Measurements from ENCODE around the gene NEURL1. TPM values are rescaled to one million over a fixed set of nuclear protein-coding genes. Genes with fewer than 3 reads are reported as not detected.

The NEURL1 gene
- total and polyA plus RNA-seq, 2 donors (not counting 3 experiments of a cell fraction or from before 2014, with no cell fraction given), result 0.06 to 0.22 TPM

DNA sequence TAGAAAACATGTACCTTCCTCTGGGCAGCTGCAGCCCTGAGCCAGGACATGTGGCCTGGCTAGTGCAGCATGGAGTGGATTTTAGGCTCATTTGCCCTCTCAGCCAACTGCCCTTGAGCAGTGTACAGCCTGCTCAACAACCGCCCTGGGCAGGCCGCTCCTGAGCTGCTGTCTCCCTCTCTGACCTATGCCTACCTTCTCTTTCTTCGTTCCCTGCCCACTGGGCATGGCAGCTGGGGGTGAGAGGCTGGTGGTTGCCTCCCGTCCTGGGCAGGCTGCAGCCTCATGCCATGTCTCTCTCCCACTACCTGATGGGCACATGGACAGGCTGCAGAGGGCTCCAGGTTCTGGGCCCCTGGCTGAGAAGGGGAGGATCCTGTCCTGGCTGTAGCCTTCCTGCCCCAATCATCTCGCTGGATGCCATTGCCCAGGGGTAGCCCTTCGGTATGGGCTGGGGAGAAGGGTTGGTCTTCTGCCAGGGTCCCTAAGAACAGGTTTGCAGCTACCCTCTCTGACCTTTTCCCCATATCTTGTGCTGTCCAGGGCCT is 97.3 kb downstream of the NEURL1 start:
- BruUV-seq (replicated peaks), result no TSS peak

More for the DNA sequence above, 97.3 kb downstream of the NEURL1 start:
- no peak overlapping the region for H3K27ac ChIP-seq (ENCODE audit: insufficient read depth, low read depth, low read length)
- H3K4me3 ChIP-seq (replicated peaks in 1 of 3; ENCODE audit: insufficient read depth in 1 of 3, low read depth in 1 of 3, low read length in 3 of 3), result no peak overlapping the region
- DNase-seq (ENCODE audit: low read depth, low spot score) (no peak), FAIRE-seq (no peak)
- no peaks in the 10 kb centered on the region for H3K79me2 ChIP-seq (ENCODE audit: control insufficient read depth, insufficient read depth, low read length)
- TF ChIP-seq JUN (IDR thresholded peaks at IDR 0.05; ENCODE audit: borderline replicate concordance, insufficient read depth, insufficient read length, low read depth), result no peak
- TF ChIP-seq, protein P1, sequence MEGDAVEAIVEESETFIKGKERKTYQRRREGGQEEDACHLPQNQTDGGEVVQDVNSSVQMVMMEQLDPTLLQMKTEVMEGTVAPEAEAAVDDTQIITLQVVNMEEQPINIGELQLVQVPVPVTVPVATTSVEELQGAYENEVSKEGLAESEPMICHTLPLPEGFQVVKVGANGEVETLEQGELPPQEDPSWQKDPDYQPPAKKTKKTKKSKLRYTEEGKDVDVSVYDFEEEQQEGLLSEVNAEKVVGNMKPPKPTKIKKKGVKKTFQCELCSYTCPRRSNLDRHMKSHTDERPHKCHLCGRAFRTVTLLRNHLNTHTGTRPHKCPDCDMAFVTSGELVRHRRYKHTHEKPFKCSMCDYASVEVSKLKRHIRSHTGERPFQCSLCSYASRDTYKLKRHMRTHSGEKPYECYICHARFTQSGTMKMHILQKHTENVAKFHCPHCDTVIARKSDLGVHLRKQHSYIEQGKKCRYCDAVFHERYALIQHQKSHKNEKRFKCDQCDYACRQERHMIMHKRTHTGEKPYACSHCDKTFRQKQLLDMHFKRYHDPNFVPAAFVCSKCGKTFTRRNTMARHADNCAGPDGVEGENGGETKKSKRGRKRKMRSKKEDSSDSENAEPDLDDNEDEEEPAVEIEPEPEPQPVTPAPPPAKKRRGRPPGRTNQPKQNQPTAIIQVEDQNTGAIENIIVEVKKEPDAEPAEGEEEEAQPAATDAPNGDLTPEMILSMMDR (IDR thresholded peaks at IDR 0.05; ENCODE audit: extremely low read depth in 1 of 2, insufficient read depth in 1 of 2, low read depth in 1 of 2, low read length in 2 of 2), result no peak
- no peak for TF ChIP-seq POLR2AphosphoS5 (IDR thresholded peaks at IDR 0.05; ENCODE audit: insufficient read depth, low read depth, low read length)
- TF ChIP-seq MYC (IDR thresholded peaks at IDR 0.05; ENCODE audit: low read depth, low read length), result no peak
- TF ChIP-seq POLR2A (IDR thresholded peaks at IDR 0.05; ENCODE audit: low read depth, low read length), result no peak
- no peak for TF ChIP-seq GATA2 (IDR thresholded peaks at IDR 0.05; ENCODE audit: insufficient read depth, insufficient read length, low read depth, low read length)
- TF ChIP-seq EZH2 (IDR thresholded peaks at IDR 0.05; ENCODE audit: borderline replicate concordance, low read depth, low read length, severe bottlenecking), result no peak
- TF ChIP-seq FOS (IDR thresholded peaks at IDR 0.05; ENCODE audit: borderline replicate concordance, insufficient read depth, low read length), result no peak
- TF ChIP-seq, protein P2, sequence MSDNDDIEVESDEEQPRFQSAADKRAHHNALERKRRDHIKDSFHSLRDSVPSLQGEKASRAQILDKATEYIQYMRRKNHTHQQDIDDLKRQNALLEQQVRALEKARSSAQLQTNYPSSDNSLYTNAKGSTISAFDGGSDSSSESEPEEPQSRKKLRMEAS (IDR thresholded peaks at IDR 0.05; ENCODE audit: insufficient read depth, insufficient read length), result no peak
- intact Hi-C loops (cut with micrococcal nuclease) (loop anchor here (5.0 kb wide), 1 partner anchor 109 kb away; no protein-coding TSS in a partner anchor), dilution Hi-C loops (cut with MboI; ENCODE audit: extremely low pct_ligation_motif_present, low sequenced_read_pairs) (no loop called here)
- CTCF ChIA-PET, result interaction anchor here (1.2 to 2.7 kb wide), 5 partner anchors 11 to 122 kb away, joined by 3 to 13 read pairs (median 6); no protein-coding TSS in a partner anchor
- H4K20me1 ChIP-seq (replicated peaks; ENCODE audit: control insufficient read depth, extremely low read depth, insufficient read depth, low read length), result no peaks in the 10 kb centered on the region
- no peaks in the 10 kb centered on the region for H3K36me3 ChIP-seq (ENCODE audit: control insufficient read depth in 2 of 2, extremely low read depth in 1 of 2, insufficient read depth in 2 of 2, low read length in 2 of 2)
- peaks cover 2% of the 10 kb centered on the region in 2 experiments for H3K27me3 ChIP-seq (ENCODE audit: control insufficient read depth in 2 of 2, insufficient read depth in 2 of 2, low read length in 2 of 2)
- no peak overlapping the region for H2AFZ ChIP-seq (ENCODE audit: low read depth, low read length)
- H3K4me1 ChIP-seq (ENCODE audit: control insufficient read depth, extremely low read depth, insufficient read depth, low read length), result no peaks in the 10 kb centered on the region
- POLR2A ChIA-PET, result no interaction called here
- no peak overlapping the region for H3K4me2 ChIP-seq (ENCODE audit: insufficient read depth, low read length)
- no peaks in the 10 kb centered on the region for H3K9me1 ChIP-seq (replicated peaks; ENCODE audit: control insufficient read depth, extremely low read depth, insufficient read depth, low read length)
- H3K9ac ChIP-seq (replicated peaks; ENCODE audit: extremely low read depth, insufficient read depth, low read length), result no peak overlapping the region
- no peaks in the 10 kb centered on the region for H3K9me3 ChIP-seq (replicated peaks; ENCODE audit: control insufficient read depth, insufficient read depth, low read length)

All from endothelial cell of umbilical vein (primary cell).